Neural cell (in vitro differentiated cells): ENCODE results near the gene ZNF628. TPM values are rescaled to one million over a fixed set of nuclear protein-coding genes. Genes with fewer than 3 reads are reported as not detected.

ENCODE experiments used
- H2AFZ ChIP-seq: fragments of 200-600, 300-800 bp; sonication (generic), shearing (Covaris generic); 2 replicates; pipeline ENCODE4 v1.6.0; 2014; ENCODE audit warnings: low read depth, mild to moderate bottlenecking, antibody characterized with exemption, low read length, moderate library complexity
- H3F3A ChIP-seq: fragments of 200-600 bp; shearing (Covaris generic); 2 replicates; pipeline ENCODE4 v1.6.1; 2016; ENCODE audit warnings: mild to moderate bottlenecking, moderate library complexity, mixed read lengths, antibody characterized with exemption, low read length; ENCODE audit not compliant: insufficient read depth, poor library complexity, severe bottlenecking
- H3K27ac ChIP-seq: fragments of 200-600, 300-800 bp; sonication (generic), shearing (Covaris generic); 2 replicates; pipeline ENCODE4 v1.5.1; 2014; ENCODE audit warnings: mild to moderate bottlenecking, low read length, moderate library complexity
- H3K27me3 ChIP-seq: fragments of 300-800, 200-600 bp; sonication (generic), shearing (Covaris generic); 2 replicates; pipeline ENCODE4 v1.6.0; 2014; ENCODE audit warnings: mild to moderate bottlenecking, low read depth, low read length, moderate library complexity; ENCODE audit not compliant: insufficient read depth
- H3K36me3 ChIP-seq: fragments of 300-800, 200-600 bp; sonication (generic), shearing (Covaris generic); 2 replicates; pipeline ENCODE4 v1.5.1; 2014; ENCODE audit warnings: mild to moderate bottlenecking, antibody characterized with exemption, low read length, moderate library complexity; ENCODE audit not compliant: insufficient read depth
- H3K4me2 ChIP-seq: fragments of 300-800, 200-600 bp; sonication (generic), shearing (Covaris generic); 2 replicates; pipeline ENCODE4 v1.6.0; 2014; ENCODE audit warnings: mild to moderate bottlenecking, low read length
- H3K4me3 ChIP-seq: fragments of 300-800, 200-600 bp; sonication (generic), shearing (Covaris generic); 2 replicates; pipeline ENCODE4 v1.5.1; 2014; ENCODE audit warnings: mild to moderate bottlenecking, low read length, moderate library complexity
- H3K79me2 ChIP-seq: fragments of 200-600 bp; shearing (Covaris generic); replicated peaks from 2 replicates; pipeline ENCODE4 v1.6.0; 2014; ENCODE audit warnings: mild to moderate bottlenecking, low read length, moderate library complexity; ENCODE audit not compliant: insufficient read depth
- H3K9ac ChIP-seq: fragments of 300-800, 200-600 bp; sonication (generic), shearing (Covaris generic); 2 replicates; pipeline ENCODE4 v1.6.1; 2016; ENCODE audit warnings: mild to moderate bottlenecking, low read length, mixed read lengths
- H3K9me2 ChIP-seq: fragments of 200-600 bp; shearing (Covaris generic); 2 replicates; pipeline ENCODE4 v1.6.1; 2016; ENCODE audit warnings: mild to moderate bottlenecking, low read length, mixed read lengths; ENCODE audit not compliant: insufficient read depth
- H3K9me3 ChIP-seq: fragments of 200-600, 300-800 bp; sonication (generic), shearing (Covaris generic); 2 replicates; pipeline ENCODE4 v1.6.1; 2016; ENCODE audit warnings: mild to moderate bottlenecking, mixed run types, low read length, moderate library complexity, mixed read lengths
- H4K20me1 ChIP-seq: fragments of 200-600 bp; shearing (Covaris generic); 2 replicates; pipeline ENCODE4 v1.6.1; 2016; ENCODE audit warnings: mild to moderate bottlenecking, mixed run types; ENCODE audit not compliant: insufficient read depth
- CTCF ChIP-seq: fragments of 450-650 bp; IDR thresholded peaks from 2 replicates; pipeline ENCODE4 v1.5.1; 2014; ENCODE audit warnings: antibody characterized with exemption, mild to moderate bottlenecking, moderate library complexity; ENCODE audit not compliant: poor library complexity, severe bottlenecking
- EP300 ChIP-seq: fragments of 450-650 bp; conservative IDR thresholded peaks from 2 replicates; pipeline ENCODE4 v1.6.1; 2014; ENCODE audit warnings: antibody characterized with exemption, mild to moderate bottlenecking, moderate library complexity; ENCODE audit not compliant: poor library complexity, severe bottlenecking
- EZH2 ChIP-seq: fragments of 200-600, 300-800 bp; shearing (Covaris generic), sonication (generic); IDR thresholded peaks from 2 replicates; pipeline ENCODE4 v1.6.1; 2014; ENCODE audit warnings: antibody characterized with exemption, low read length, borderline replicate concordance, mild to moderate bottlenecking; ENCODE audit not compliant: insufficient read depth, poor library complexity, severe bottlenecking
- MXI1 ChIP-seq: fragments of 450-650 bp; conservative IDR thresholded peaks from 2 replicates; pipeline ENCODE4 v1.6.1; 2014; ENCODE audit warnings: antibody characterized with exemption, mild to moderate bottlenecking; ENCODE audit not compliant: poor library complexity, severe bottlenecking
- POLR2AphosphoS5 ChIP-seq: IDR thresholded peaks from 2 replicates; pipeline ENCODE4 v1.6.1; 2012
- RAD21 ChIP-seq: fragments of 450-650 bp; conservative IDR thresholded peaks from 2 replicates; pipeline ENCODE4 v1.6.1; 2014; ENCODE audit warnings: antibody characterized with exemption, mild to moderate bottlenecking, moderate library complexity
- REST ChIP-seq: IDR thresholded peaks from 2 replicates; pipeline ENCODE4 v1.6.1; 2012; ENCODE audit warnings: borderline replicate concordance
- SMC3 ChIP-seq: fragments of 450-650 bp; conservative IDR thresholded peaks from 2 replicates; pipeline ENCODE4 v1.6.1; 2014; ENCODE audit warnings: antibody characterized with exemption, mild to moderate bottlenecking, moderate library complexity; ENCODE audit not compliant: poor library complexity
- TAF1 ChIP-seq: IDR thresholded peaks from 2 replicates; pipeline ENCODE4 v1.6.1; 2012; ENCODE audit warnings: low read depth
- polyA plus RNA-seq: library from polyadenylated mRNA; depleted of rRNA; stranded (reverse); fragments of >200 nt; gene quantifications from 2 replicates; pipeline ENCODE4 v1.2.3, GENCODE V29; 2014

ZNF628 gene
- polyA plus RNA-seq, 1 donor from 2014 or later = 0.37 TPM

DNA sequence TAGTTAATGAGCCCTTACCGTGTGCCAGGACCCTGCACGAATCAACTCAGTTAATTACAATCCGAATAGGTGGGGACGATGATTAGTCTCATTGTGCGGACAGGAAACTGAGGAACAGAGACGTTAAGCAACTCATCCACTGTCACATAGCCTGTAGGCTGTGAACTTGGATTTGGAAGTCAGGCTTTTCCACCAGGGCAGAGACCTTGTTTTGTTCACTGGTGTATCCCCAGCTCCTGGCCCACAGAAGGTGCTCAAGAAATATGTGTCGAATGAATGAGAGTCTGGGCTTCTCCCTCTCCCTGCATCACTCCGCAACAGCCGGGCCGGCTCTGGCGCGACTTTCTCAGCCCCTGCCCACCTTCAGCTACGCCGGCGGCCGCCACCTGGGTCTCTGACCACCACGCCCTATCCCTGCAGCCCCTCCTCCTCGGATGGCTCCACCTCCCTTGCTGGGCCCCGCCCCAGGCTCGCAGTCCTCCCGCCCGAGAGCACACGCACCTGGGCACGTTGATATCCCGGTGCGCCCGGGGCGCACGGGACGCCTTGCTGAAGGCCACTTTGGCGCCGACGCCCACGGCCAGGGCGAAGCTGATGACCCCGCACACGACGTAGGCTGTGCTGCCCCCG, 34.6 kb upstream of the ZNF628 start:
- no peaks in the 10 kb centered on the region for H3F3A ChIP-seq
- H3K27ac ChIP-seq = no peak overlapping the region
- H3K36me3 ChIP-seq = no peaks in the 10 kb centered on the region
- no peak overlapping the region for H3K4me2 ChIP-seq
- H3K4me3 ChIP-seq = peak overlapping the region; percentile 45
- H4K20me1 ChIP-seq = peaks cover 6% of the 10 kb centered on the region
- no peaks in the 10 kb centered on the region for H3K9me3 ChIP-seq
- H3K9ac ChIP-seq = no peak overlapping the region
- H2AFZ ChIP-seq = no peak overlapping the region
- H3K27me3 ChIP-seq = peaks cover 68% of the 10 kb centered on the region
- H3K79me2 ChIP-seq = no peaks in the 10 kb centered on the region
- TF ChIP-seq RAD21 (no peak), TAF1 (no peak), CTCF (no peak), POLR2AphosphoS5 (no peak), MXI1 (no peak), EZH2 (no peak), EP300 (no peak), REST (no peak), SMC3 (no peak)
- no peaks in the 10 kb centered on the region for H3K9me2 ChIP-seq

- TF ChIP-seq TAF1 (peak; percentile 11), POLR2AphosphoS5 (peak; percentile 28), RAD21 (no peak)
- Histone ChIP-seq H3K4me2 (no peak overlapping the region), H3K4me3 (peak overlapping the region; percentile 60), H4K20me1 (peaks cover 6% of the 10 kb centered on the region), H3K27ac (no peak overlapping the region), H3K9ac (peak overlapping the region; percentile 55), H3K36me3 (no peaks in the 10 kb centered on the region), H3F3A (no peaks in the 10 kb centered on the region), H3K27me3 (peaks cover 68% of the 10 kb centered on the region), H3K9me2 (no peaks in the 10 kb centered on the region), H3K9me3 (no peaks in the 10 kb centered on the region), H3K79me2 (no peaks in the 10 kb centered on the region), H2AFZ (no peak overlapping the region)
These were observed 34.0 kb upstream of the ZNF628 start for GRCh38 chr19:55442372-55442961.
